Renal cortical epithelial cell (primary cell): ENCODE results near the gene LECT2. TPM values are rescaled to one million over a fixed set of nuclear protein-coding genes. Genes with fewer than 3 reads are reported as not detected.

Experiments
- DNase-seq: peaks from one replicate; pipeline ENCODE4 v3.0.0-alpha.2; 2011; ENCODE audit warnings: low read depth
- total RNA-seq: library from RNA; depleted of rRNA; stranded (reverse); fragments of >200 nt; gene quantifications from 2 replicates; pipeline ENCODE4 v1.2.3, GENCODE V29; 2014

The LECT2 gene
- not detected in 2 replicates for total RNA-seq

GRCh38 chr5:135954899-135955298 lies at the start of gene LECT2:
Gene LECT2, minus strand, starts transcription at chr5:135954983. Its CDS starts 150 bp downstream, at chr5:135954833.
- no peak for DNase-seq

DNA sequence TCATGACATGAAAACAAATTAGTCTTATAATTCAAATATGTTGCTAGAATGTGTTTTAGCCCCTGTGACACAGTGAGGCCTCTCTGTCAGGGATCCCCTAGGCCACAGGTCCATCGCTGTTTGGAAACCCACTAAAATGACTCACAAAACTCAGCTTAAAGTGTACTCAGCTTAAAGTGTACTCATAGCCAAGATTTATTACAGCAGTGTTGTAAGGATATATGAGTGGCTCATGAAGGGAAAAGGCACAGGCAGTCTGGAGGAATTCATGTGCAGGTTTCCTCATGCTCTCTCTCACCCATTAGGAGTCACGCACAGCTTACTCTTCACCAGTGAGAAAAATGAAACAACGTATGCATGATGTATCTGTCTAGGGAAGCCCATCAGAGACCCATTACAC lies 49.7 kb upstream of the LECT2 start:
- peak; percentile 59 for DNase-seq

- no peak for DNase-seq
Measured at GRCh38 chr5:136001466-136001981, 46.7 kb upstream of the LECT2 start.

DNA sequence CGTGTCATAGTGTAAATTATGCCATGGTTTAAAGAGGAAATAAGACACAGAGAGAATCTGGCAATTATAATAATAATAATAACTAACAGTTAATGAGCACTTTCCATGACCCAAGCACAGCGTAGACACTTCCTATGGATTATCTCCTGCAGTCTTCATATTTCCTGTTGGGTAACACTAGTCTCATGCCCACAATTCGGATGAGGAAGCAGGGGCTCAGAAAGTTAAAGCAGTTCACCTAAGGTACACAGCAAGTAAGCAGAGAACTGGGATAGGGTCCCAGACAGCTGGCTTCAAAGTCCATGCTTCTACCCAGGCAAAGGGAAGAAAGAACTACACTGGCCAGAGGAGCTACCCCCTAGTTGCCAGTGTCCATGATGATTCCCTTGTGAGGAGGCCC lies 46.1 kb upstream of the LECT2 start:
- DNase-seq: no peak

DNA sequence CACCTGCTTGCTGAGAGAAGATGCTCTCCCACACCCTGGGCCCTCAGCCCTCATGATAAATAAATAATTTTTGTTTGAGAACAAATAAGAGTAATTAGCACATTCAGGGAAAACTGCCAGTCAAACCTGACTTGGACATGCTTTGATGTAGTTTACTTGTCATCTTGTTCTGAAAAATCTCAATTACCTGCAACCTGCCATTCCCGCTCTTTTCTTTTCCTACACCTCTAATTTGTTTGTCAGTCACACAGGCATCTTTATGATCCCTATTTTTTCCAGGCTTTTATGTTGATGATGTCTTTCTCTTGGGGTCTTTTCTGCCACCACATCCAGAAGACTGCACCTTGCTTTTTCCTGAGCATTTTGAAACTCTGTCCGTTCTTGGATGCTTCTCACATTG lies 45.4 kb upstream of the LECT2 start:
- DNase-seq: no peak

GRCh38 chr5:135999406-136000139 lies 44.8 kb upstream of the LECT2 start:
- DNase-seq: peak; percentile 56

DNA sequence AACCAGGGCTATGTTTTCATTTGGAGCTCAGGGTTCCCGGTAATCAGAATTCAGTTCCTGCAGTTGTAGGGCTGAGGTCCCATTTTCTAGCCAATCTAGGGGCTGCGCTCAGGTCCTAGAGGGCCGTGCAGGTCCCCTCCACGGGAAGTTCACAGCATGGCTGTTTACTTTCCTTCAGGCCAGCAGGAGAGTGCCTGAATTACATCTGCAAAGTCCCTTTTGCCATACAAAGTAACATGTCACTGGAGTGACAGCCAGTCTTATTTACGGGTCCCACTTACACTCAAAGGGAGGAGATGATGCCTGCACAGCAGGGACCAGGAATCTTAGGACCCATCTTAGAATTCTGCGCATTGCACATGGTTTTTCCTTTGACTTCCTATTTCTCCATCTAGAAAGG lies 44.1 kb upstream of the LECT2 start:
- DNase-seq: no peak

DNA sequence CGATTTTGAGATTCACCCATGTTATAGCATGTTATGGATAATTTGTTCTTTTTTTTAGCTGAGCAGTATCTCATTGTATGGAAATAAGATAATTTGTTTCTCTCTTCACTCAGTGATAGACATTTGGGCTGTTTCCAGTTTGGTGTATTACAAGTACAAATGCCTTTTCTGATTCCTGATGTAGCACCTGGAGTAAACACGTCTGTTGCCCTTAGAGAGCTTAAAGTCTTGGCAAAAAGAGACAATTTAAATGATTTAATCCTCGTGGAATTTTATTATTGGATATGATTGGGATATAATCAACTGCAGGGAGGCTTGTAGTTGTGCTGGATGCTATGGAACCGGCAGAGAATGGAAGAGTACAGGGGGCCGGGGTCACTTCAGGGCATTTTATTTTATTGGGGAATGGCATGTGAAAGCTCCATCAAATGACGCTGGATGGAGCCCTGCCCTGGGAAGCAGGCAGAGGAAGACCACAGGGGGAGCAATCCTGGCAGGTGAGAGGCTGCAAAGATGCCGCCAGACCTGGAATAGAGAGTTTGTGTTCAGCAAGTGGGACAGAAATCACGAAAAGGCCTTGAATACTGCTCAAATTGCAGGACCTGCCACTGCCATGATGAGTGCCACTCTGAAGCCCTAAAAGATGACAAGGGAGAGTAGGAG lies 43.0 kb upstream of the LECT2 start:
- no peak for DNase-seq

GRCh38 chr5:135996611-135997010 lies 41.8 kb upstream of the LECT2 start:
- peak; percentile 32 for DNase-seq

GRCh38 chr5:135995976-135996375 lies 41.2 kb upstream of the LECT2 start:
- DNase-seq: no peak

DNA sequence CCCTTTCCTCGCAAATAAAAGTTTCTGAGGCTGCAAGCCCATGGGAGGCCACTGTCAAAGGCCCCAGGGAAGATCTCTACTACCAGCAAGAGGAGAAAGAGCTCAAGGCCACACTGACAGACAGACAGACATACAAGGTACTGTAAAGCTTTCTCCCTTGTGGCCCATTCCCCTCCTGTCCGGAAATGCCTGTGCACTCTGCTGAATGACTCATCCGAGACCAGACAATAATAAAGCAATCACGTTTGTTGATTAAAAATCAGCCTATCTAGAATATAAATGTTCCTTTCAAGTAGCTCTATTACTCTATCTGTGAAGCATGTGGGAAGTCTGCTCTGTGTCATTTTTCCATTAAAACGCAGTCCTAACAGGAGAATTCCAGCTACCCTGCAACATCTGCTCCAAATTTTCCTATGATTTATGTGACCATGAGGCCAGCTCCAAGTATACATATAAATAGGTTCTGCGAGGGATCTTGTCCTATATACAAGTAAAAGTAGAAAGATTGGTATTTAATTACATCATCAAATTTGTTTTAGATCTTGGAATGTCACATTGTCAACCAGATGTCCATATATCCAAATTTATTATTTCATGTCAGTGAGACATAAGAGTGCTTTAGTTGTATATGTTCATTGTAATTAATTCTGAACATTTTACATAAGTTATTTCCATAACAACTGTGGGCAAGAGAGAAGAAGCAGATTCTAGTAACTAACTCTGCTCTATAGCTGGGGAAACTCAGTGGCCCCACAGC lies 39.3 kb upstream of the LECT2 start:
- peak; percentile 24 for DNase-seq

GRCh38 chr5:135993335-135993879 lies 38.6 kb upstream of the LECT2 start:
- DNase-seq: no peak

- DNase-seq: no peak
Measured at GRCh38 chr5:135991429-135991828, 36.6 kb upstream of the LECT2 start.

GRCh38 chr5:135990528-135991255 lies 35.9 kb upstream of the LECT2 start:
- no peak for DNase-seq

DNA sequence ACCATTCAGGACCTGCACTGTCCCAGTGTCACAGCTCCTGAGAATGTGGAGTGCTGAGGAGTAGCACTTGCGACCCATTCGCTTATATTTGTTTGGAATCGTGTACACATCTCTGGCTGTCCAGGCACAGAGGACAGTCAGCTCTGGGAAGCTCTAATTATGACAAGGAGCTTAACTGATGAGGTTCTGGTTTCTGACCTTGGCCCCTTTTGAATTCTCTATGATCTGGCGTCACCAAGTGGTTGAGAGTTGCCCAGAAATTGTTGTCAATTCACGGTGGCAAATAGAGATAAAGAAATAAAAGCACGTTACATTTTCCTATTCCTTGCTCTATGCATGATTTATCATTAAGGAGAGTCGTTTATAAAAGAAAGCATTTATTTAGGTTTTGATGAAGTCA lies 34.9 kb upstream of the LECT2 start:
- DNase-seq: no peak

DNA sequence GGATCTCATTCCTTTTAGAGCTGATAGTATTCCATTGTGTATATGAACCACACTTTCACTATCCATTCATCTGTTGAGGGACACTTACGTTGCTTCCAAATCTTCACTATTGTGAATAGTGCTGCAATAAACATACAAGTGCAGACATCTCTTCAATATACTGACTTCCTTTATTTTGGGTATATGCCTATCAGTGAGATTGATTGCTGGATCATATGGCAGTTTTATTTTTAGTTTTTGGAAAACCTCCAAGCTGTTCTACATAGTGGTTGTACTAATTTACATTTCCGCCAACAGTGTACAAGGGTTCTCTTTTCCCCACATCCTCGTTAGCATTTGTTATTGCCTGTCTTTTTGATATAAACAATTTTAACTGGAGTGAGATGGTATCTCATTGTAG lies 33.8 kb upstream of the LECT2 start:
- no peak for DNase-seq

- DNase-seq: no peak
Measured at GRCh38 chr5:135986891-135987401, 32.2 kb upstream of the LECT2 start.

DNA sequence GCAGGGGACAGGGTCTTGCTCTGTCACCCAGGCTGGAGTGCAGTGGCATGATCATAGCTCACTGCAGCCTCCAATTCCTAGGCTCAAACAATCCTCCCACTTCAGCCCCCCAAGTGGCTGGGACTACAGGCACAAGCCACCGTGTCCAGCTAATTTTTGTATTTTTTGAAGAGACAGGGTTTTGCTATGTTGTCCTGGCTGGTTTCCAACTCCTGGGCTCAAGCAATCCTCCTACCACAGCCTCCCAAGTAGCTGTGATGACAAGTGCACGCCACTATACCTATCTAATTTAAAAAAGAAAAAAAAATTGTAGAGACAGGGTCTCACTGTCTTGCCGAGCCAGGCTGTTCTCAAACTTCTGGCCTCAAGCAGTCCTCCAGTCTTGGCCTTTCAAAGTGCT lies 31.6 kb upstream of the LECT2 start:
- no peak for DNase-seq

- DNase-seq: no peak
Measured at GRCh38 chr5:135985951-135986350, 31.2 kb upstream of the LECT2 start.

GRCh38 chr5:135980620-135981019 lies 25.8 kb upstream of the LECT2 start:
- no peak for DNase-seq

DNA sequence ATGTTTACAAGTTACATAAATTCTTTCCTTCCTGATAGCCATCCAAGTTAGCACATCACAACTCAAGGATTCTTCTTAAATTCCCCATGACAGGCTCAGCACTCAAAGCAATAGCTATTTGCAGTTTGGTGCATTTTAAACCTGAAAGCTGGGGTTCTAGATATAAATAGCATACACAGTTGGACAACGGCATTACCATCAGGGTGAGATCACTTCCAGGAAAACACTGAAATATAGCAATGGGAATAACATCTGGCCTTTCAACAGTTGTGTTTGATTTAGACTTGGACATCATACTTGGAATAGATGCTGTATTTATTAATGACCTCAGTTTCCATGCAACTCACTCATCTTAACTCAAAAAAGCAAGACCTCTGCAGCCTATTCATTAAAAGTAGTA lies 24.7 kb upstream of the LECT2 start:
- DNase-seq: no peak
